CD14-positive monocyte (primary cell): ENCODE measurements around the gene KPNA5. TPM values are rescaled to one million over a fixed set of nuclear protein-coding genes. Genes with fewer than 3 reads are reported as not detected.

ENCODE experiments used
- DNase-seq, 3 donors: peaks; one replicate each; pipeline ENCODE4 v3.0.0-alpha.2; 2011 to 2022
- H2AFZ ChIP-seq: 2 replicates; pipeline ENCODE4 v1.6.0; 2012; ENCODE audit warnings: mild to moderate bottlenecking, low read depth, low read length, inconsistent platforms; ENCODE audit not compliant: insufficient read depth, poor library complexity, severe bottlenecking
- H3K27ac ChIP-seq, 2 donors: 1 replicate in 1 of 2; 2 replicates in 1 of 2; pipeline ENCODE4 v1.5.1; 2012 to 2013; ENCODE audit warnings: low read length in 2 of 2, control low read depth in 1 of 2, inconsistent platforms in 1 of 2, low read depth in 1 of 2, mild to moderate bottlenecking in 1 of 2
- H3K27me3 ChIP-seq, 2 donors: one replicate each; pipeline versions ENCODE4 v1.6.0 to v1.6.1; 2011 to 2013; ENCODE audit warnings: low read length in 2 of 2; ENCODE audit not compliant: control insufficient read depth in 2 of 2, insufficient read depth in 2 of 2
- H3K36me3 ChIP-seq, 2 donors: replicated peaks in 1 of 2; 1 replicate in 1 of 2; 2 replicates in 1 of 2; pipeline versions ENCODE4 v1.5.1 to v1.6.1; 2012 to 2013; ENCODE audit warnings: low read length in 2 of 2, control low read depth in 1 of 2, inconsistent platforms in 1 of 2, mild to moderate bottlenecking in 1 of 2; ENCODE audit not compliant: insufficient read depth in 2 of 2, control insufficient read depth in 1 of 2
- H3K4me1 ChIP-seq, 2 donors: 1 replicate in 1 of 2; 2 replicates in 1 of 2; pipeline versions ENCODE4 v1.5.1 to v1.6.1; 2012 to 2013; ENCODE audit warnings: low read length in 2 of 2, control low read depth in 1 of 2, inconsistent platforms in 1 of 2, mild to moderate bottlenecking in 1 of 2, moderate library complexity in 1 of 2; ENCODE audit not compliant: insufficient read depth in 2 of 2, control insufficient read depth in 1 of 2
- H3K4me2 ChIP-seq: replicated peaks from 2 replicates; pipeline ENCODE3; 2012; ENCODE audit warnings: low read length, moderate library complexity, mild to moderate bottlenecking; ENCODE audit not compliant: poor library complexity, severe bottlenecking; ENCODE audit errors: extremely low read depth
- H3K4me3 ChIP-seq, 3 experiments: fragments of 200-600 bp in 1 of 3; sonication (generic) in 1 of 3; replicated peaks in 1 of 3; 1 replicate in 2 of 3; 2 replicates in 1 of 3; pipeline ENCODE4 v1.5.1; 2011 to 2013; ENCODE audit warnings: low read length in 3 of 3, mild to moderate bottlenecking in 3 of 3, control low read depth in 2 of 3, low read depth in 2 of 3, inconsistent platforms in 1 of 3, moderate library complexity in 1 of 3
- H3K79me2 ChIP-seq: 2 replicates; pipeline ENCODE4 v1.6.0; 2012; ENCODE audit warnings: mild to moderate bottlenecking, control low read depth, inconsistent platforms, low read length, moderate library complexity; ENCODE audit not compliant: insufficient read depth
- H3K9ac ChIP-seq: 2 replicates; pipeline ENCODE4 v1.6.0; 2017; ENCODE audit warnings: low read length, mild to moderate bottlenecking; ENCODE audit not compliant: insufficient read depth, poor library complexity, severe bottlenecking
- H3K9me3 ChIP-seq, 2 donors: replicated peaks in 1 of 2; 1 replicate in 1 of 2; 2 replicates in 1 of 2; pipeline versions ENCODE4 v1.5.1 to v1.6.1; 2012 to 2013; ENCODE audit warnings: low read length in 2 of 2, control low read depth in 1 of 2; ENCODE audit not compliant: control insufficient read depth in 1 of 2, insufficient read depth in 1 of 2
- H4K20me1 ChIP-seq: 2 replicates; pipeline ENCODE4 v1.6.0; 2012; ENCODE audit warnings: mild to moderate bottlenecking, low read length, control low read depth, moderate library complexity; ENCODE audit not compliant: insufficient read depth
- H3K27ac Mint-ChIP-seq, 7 donors: one replicate each; pipeline ENCODE4 v1.8.0; 2020; ENCODE audit warnings: mild to moderate bottlenecking in 7 of 7, mixed read lengths in 7 of 7, moderate library complexity in 6 of 7, inconsistent platforms in 2 of 7
- H3K27me3 Mint-ChIP-seq, 3 donors: one replicate each; pipeline ENCODE4 v1.8.0; 2021 to 2022; ENCODE audit warnings: low read depth in 3 of 3, mild to moderate bottlenecking in 3 of 3, mixed read lengths in 3 of 3, moderate library complexity in 3 of 3, inconsistent platforms in 1 of 3
- H3K36me3 Mint-ChIP-seq, 2 donors: one replicate each; pipeline ENCODE4 v1.8.0; 2020; ENCODE audit warnings: mixed read lengths in 2 of 2, inconsistent platforms in 1 of 2, mild to moderate bottlenecking in 1 of 2
- H3K4me1 Mint-ChIP-seq: one replicate; pipeline ENCODE4 v1.8.0; 2020; ENCODE audit warnings: mild to moderate bottlenecking, mixed read lengths
- H3K4me3 Mint-ChIP-seq, 2 donors: one replicate each; pipeline ENCODE4 v1.8.0; 2020; ENCODE audit warnings: mild to moderate bottlenecking in 2 of 2, mixed read lengths in 2 of 2, moderate library complexity in 1 of 2
- H3K9me3 Mint-ChIP-seq, 7 donors: one replicate each; pipeline ENCODE4 v1.8.0; 2020 to 2022; ENCODE audit warnings: mixed read lengths in 7 of 7, mild to moderate bottlenecking in 6 of 7, moderate library complexity in 6 of 7, inconsistent platforms in 2 of 7
- WGBS: methylation state at CpG from one replicate; pipeline ENCODE4 v1.1.5; 2013; ENCODE audit warnings: missing lambda C conversion rate; ENCODE audit not compliant: insufficient coverage; 5-methylcytosine and 5-hydroxymethylcytosine counted together
- intact Hi-C, 2 donors: fragments of 100-400 bp; cut with micrococcal nuclease; formaldehyde crosslinking; loops; one replicate each; pipeline versions ENCODE4 v1.15.0 to v1.15.1; 2023
- polyA plus RNA-seq, 3 donors: library from polyadenylated mRNA; depleted of rRNA in 1 of 3; unstranded in 2 of 3; stranded (reverse) in 1 of 3; fragments of 300-500 nt in 2 of 3; fragments of >200 nt in 1 of 3; fragmentation: Illumina TruSeq in 2 of 3; gene quantifications; 1 replicate in 2 of 3; 2 replicates in 1 of 3; pipeline ENCODE4 v1.2.3, GENCODE V29; 2012 to 2021
- TF ChIP-seq, protein P1 (sequence below): fragments of 200-600 bp; IDR thresholded peaks from one replicate; pipeline ENCODE4 v1.8.0; 2022; ENCODE audit warnings: antibody characterized with exemption, mild to moderate bottlenecking

The KPNA5 gene
- polyA plus RNA-seq, 3 donors: 1.7 to 2.9 (median 2.3) TPM

DNA sequence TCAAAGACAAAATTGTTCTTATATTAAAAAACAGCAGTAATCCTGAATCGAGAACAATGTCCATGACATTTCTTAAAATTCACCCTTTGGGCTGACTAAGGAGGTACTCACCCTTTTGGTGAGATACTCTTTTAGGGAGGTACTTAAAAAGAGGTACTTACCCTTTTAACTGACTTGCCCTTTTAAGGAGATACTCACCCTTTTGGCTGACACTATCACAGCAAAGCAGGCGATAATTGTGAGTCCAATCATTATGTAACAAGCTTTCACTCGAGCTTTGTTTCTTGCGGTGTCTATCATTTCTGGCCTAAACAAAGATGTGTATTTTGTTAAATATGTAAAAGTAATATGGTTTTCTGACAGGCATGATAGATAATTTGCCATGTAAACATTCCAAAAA lies 80.8 kb downstream of the KPNA5 start:
- peaks cover 43 to 48% (median 46%) of the 10 kb centered on the region in 3 donors for H3K27me3 Mint-ChIP-seq
- peaks cover 0 to 11% (median 7%) of the 10 kb centered on the region in 7 donors for H3K9me3 Mint-ChIP-seq
- Histone ChIP-seq H3K27ac (no peak overlapping the region), H3K9ac (no peak overlapping the region), H2AFZ (no peak overlapping the region), H3K36me3 (no peaks in the 10 kb centered on the region), H3K4me3 (no peak overlapping the region), H4K20me1 (no peaks in the 10 kb centered on the region), H3K4me1 (peaks cover 6 to 8% of the 10 kb centered on the region in 2 donors), H3K9me3 (peaks cover 0 to 25% of the 10 kb centered on the region in 2 donors), H3K79me2 (no peaks in the 10 kb centered on the region), H3K27me3 (peaks cover 38 to 57% of the 10 kb centered on the region in 2 donors), H3K4me2 (no peak overlapping the region)
- TF ChIP-seq, protein P1, sequence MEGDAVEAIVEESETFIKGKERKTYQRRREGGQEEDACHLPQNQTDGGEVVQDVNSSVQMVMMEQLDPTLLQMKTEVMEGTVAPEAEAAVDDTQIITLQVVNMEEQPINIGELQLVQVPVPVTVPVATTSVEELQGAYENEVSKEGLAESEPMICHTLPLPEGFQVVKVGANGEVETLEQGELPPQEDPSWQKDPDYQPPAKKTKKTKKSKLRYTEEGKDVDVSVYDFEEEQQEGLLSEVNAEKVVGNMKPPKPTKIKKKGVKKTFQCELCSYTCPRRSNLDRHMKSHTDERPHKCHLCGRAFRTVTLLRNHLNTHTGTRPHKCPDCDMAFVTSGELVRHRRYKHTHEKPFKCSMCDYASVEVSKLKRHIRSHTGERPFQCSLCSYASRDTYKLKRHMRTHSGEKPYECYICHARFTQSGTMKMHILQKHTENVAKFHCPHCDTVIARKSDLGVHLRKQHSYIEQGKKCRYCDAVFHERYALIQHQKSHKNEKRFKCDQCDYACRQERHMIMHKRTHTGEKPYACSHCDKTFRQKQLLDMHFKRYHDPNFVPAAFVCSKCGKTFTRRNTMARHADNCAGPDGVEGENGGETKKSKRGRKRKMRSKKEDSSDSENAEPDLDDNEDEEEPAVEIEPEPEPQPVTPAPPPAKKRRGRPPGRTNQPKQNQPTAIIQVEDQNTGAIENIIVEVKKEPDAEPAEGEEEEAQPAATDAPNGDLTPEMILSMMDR: no peak
- DNase-seq: no peak
- peaks cover 0 to 7% of the 10 kb centered on the region in 2 donors for H3K36me3 Mint-ChIP-seq
- peaks cover 12% of the 10 kb centered on the region for H3K4me1 Mint-ChIP-seq
- no peak overlapping the region for H3K27ac Mint-ChIP-seq
- no CpG with 5 or more reads among the region's 4 CpGs for WGBS
- intact Hi-C loops: no loop called here
- no peak overlapping the region for H3K4me3 Mint-ChIP-seq

DNA sequence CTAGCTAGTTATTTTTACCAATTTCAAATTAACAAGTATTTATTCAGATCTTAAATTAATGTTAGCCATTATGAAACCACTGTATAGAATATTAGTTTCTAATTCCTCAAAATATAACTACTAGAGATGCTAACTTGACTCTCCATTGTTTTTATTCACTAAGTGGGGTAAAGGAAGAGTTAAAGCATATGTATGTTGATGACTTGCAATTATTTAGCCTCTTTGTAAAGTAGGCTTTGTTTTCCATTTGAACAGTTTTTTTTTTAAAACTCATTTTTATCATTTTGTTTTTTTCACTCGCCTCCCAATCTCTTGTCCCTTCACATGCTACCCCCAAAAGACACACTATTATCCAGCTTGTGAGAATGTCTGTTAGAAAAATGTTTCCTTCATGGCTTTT lies 81.2 kb downstream of the KPNA5 start:
- Mint-ChIP-seq H3K36me3 (peaks cover 0 to 7% of the 10 kb centered on the region in 2 donors), H3K9me3 (peaks cover 0 to 11% (median 7%) of the 10 kb centered on the region in 7 donors), H3K27me3 (peaks cover 48 to 52% (median 50%) of the 10 kb centered on the region in 3 donors), H3K4me1 (peaks cover 12% of the 10 kb centered on the region), H3K4me3 (peak overlapping the region in 1 of 2 donors; percentile 57), H3K27ac (no peak overlapping the region)
- peaks cover 6 to 8% of the 10 kb centered on the region in 2 donors for H3K4me1 ChIP-seq
- peaks cover 0 to 27% of the 10 kb centered on the region in 2 donors for H3K9me3 ChIP-seq
- TF ChIP-seq, protein P1: no peak
- no peak overlapping the region for H2AFZ ChIP-seq
- no CpG with 5 or more reads among the region's 1 CpG for WGBS
- intact Hi-C loops: no loop called here
- H3K36me3 ChIP-seq: no peaks in the 10 kb centered on the region
- H3K79me2 ChIP-seq: no peaks in the 10 kb centered on the region
- DNase-seq: no peak
- no peak overlapping the region for H3K27ac ChIP-seq
- H3K4me3 ChIP-seq: no peak overlapping the region
- H4K20me1 ChIP-seq: no peaks in the 10 kb centered on the region
- H3K27me3 ChIP-seq: peaks cover 42 to 61% of the 10 kb centered on the region in 2 donors
- no peak overlapping the region for H3K4me2 ChIP-seq
- H3K9ac ChIP-seq: no peak overlapping the region
